Uterus (tissue), 4 donors: ENCODE results near the gene BPIFB4. TPM values are rescaled to one million over a fixed set of nuclear protein-coding genes. Genes with fewer than 3 reads are reported as not detected.

Experiments
- DNase-seq, 2 donors: peaks; one replicate each; pipeline ENCODE4 v3.0.0-alpha.2; 2019 to 2020
- H3K27ac ChIP-seq, 2 donors: fragments of 200-600 bp; sonication (generic); 1 replicate in 1 of 2; 2 replicates in 1 of 2; pipeline ENCODE4 v1.5.1; 2016 to 2018
- H3K27me3 ChIP-seq, 2 donors: fragments of 200-600 bp; sonication (generic); one replicate each; pipeline ENCODE4 v1.5.1; 2018 to 2019; ENCODE audit warnings: control low read depth in 1 of 2
- H3K36me3 ChIP-seq, 2 donors: fragments of 200-600 bp; sonication (generic); one replicate each; pipeline ENCODE4 v1.5.1; 2019; ENCODE audit warnings: control low read depth in 1 of 2
- H3K4me1 ChIP-seq, 2 donors: fragments of 200-600 bp; sonication (generic); one replicate each; pipeline ENCODE4 v1.5.1; 2018 to 2019; ENCODE audit warnings: control low read depth in 1 of 2
- H3K4me3 ChIP-seq, 2 donors: fragments of 200-600 bp; sonication (generic); 1 replicate in 1 of 2; 2 replicates in 1 of 2; pipeline ENCODE4 v1.5.1; 2018 to 2019; ENCODE audit warnings: mild to moderate bottlenecking in 1 of 2
- H3K9me3 ChIP-seq, 2 donors: fragments of 200-600 bp; sonication (generic); one replicate each; pipeline ENCODE4 v1.5.1; 2019; ENCODE audit warnings: control low read depth in 1 of 2
- POLR2A ChIP-seq, 2 donors: fragments of 450-650 bp; IDR thresholded peaks; one replicate each; pipeline ENCODE4 v1.6.1; 2016; ENCODE audit warnings: antibody characterized with exemption in 2 of 2, mild to moderate bottlenecking in 1 of 2, moderate library complexity in 1 of 2
- intact Hi-C: fragments of 100-400 bp; cut with DNase I; formaldehyde crosslinking; loops from one replicate; pipeline ENCODE4 v1.15.1; 2023; ENCODE audit warnings: low total_unique reads
- total RNA-seq, 4 donors: library from RNA; depleted of rRNA in 3 of 4; stranded (reverse); fragments of >200 nt in 3 of 4; gene quantifications; one replicate each; pipeline versions ENCODE4 v1.1.0 to v1.2.4, GENCODE V29; 2014 to 2023
- TF ChIP-seq, protein P1 (sequence below), 4 experiments: fragments of 200-600 bp in 2 of 4; fragments of 450-650 bp in 2 of 4; sonication (generic) in 2 of 4; IDR thresholded peaks; one replicate each; pipeline ENCODE4 v1.5.1; 2016 to 2019; ENCODE audit warnings: antibody characterized with exemption in 4 of 4, mild to moderate bottlenecking in 2 of 4, moderate library complexity in 1 of 4
- donor health status: DM: yes; HTN: yes; CAD: no.

The BPIFB4 gene
- total RNA-seq, 4 donors from 2014 or later: not detected

DNA sequence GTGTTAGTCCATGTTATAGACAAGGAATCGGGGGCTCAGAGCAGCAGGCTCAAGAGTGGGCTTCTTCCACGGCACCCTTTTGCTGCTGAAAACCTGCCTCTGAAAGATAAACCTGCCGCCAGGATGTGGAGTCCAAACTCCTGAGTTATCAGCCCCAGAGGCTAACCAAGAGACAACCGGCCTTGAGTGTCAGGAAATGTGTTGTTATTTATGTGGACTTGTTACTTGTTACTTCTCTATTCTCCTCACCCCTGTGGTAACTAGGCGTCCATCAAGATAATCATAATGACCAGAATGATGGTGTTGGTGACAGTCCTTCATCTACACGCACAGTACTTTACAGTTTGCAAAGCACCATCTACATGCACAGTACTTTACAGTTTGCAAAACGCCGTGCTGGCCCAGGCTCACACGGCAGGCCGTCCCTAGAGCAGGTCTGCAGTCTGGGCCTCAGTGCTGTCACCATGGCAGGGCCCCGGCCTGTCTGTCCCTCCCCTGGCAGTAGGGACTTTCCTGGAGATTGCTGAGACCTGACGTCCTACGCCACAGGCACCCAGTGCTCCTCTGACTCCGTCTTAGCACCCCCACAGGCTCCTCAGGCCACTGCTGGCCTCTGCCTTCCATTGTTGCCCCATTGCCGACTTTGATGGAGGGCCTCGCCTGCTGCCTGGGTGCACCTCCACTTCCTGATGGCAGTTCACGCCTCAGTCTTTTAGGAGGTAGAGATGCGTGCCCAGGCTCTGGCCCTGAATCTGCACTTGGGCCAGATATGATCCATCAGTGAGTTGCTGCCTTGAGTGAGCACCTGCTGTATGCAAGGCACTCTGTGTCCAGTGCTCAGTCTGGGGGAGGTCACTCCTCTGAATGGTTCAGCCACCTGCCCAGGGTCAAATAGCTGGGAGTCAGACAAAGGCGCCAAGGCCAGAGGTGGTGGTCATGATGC lies 9.1 kb upstream of the BPIFB4 start:
- TF ChIP-seq, protein P1, sequence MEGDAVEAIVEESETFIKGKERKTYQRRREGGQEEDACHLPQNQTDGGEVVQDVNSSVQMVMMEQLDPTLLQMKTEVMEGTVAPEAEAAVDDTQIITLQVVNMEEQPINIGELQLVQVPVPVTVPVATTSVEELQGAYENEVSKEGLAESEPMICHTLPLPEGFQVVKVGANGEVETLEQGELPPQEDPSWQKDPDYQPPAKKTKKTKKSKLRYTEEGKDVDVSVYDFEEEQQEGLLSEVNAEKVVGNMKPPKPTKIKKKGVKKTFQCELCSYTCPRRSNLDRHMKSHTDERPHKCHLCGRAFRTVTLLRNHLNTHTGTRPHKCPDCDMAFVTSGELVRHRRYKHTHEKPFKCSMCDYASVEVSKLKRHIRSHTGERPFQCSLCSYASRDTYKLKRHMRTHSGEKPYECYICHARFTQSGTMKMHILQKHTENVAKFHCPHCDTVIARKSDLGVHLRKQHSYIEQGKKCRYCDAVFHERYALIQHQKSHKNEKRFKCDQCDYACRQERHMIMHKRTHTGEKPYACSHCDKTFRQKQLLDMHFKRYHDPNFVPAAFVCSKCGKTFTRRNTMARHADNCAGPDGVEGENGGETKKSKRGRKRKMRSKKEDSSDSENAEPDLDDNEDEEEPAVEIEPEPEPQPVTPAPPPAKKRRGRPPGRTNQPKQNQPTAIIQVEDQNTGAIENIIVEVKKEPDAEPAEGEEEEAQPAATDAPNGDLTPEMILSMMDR (IDR thresholded peaks at IDR 0.05): no peak
- Histone ChIP-seq H3K36me3 (no peaks in the 10 kb centered on the region), H3K4me1 (no peaks in the 10 kb centered on the region), H3K9me3 (no peaks in the 10 kb centered on the region), H3K27ac (no peak overlapping the region), H3K4me3 (no peak overlapping the region), H3K27me3 (no peaks in the 10 kb centered on the region)
- intact Hi-C loops: no loop called here
- no peak for DNase-seq

DNA sequence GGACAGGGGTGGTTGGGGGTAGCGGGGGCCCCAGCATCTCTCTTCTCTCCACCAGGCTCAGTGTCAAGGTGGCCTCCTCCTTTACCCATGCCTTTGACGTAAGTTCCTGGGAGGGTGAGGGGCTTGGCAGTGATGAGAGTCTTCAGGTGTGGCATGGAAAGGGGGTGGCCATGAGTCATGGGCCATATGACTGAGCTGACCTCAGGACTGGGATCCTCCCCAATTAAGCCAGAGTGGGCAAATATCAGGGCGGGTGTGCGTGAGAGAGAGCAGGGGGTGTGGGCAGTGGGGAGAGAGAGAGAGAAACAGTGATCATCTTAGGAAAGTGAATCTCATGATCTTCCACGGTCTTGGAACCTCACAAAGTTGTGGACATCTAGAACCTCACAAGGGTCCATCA lies 8.2 kb upstream of the BPIFB4 start:
- H3K4me1 ChIP-seq: no peaks in the 10 kb centered on the region
- H3K27me3 ChIP-seq: no peaks in the 10 kb centered on the region
- H3K4me3 ChIP-seq: no peak overlapping the region
- no peaks in the 10 kb centered on the region for H3K36me3 ChIP-seq
- intact Hi-C loops: no loop called here
- H3K27ac ChIP-seq: no peak overlapping the region
- DNase-seq: no peak
- H3K9me3 ChIP-seq: no peaks in the 10 kb centered on the region
- TF ChIP-seq, protein P1 (IDR thresholded peaks at IDR 0.05): no peak
- no peak for TF ChIP-seq POLR2A (IDR thresholded peaks at IDR 0.05)

DNA sequence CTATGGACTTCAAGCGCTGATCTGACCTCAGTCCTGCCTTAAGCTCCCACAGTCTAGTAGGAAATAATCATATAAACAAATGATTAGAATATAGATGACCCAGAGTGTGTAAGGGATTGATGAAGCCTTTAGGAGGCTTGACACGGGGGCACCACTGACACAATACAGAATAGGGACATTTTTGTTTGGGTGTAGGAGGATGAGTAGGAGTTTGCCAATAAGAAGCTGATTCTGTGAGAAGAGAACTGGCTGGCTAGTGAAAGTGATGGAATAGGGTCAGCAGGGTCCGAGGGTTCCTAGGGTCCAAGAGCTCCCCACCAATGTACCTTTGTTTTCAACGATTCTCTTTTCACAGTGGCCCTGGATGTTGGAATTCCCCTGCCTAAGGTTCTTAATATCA lies 7.1 kb upstream of the BPIFB4 start:
- H3K36me3 ChIP-seq: no peaks in the 10 kb centered on the region
- DNase-seq: no peak
- no peaks in the 10 kb centered on the region for H3K27me3 ChIP-seq
- intact Hi-C loops: no loop called here
- H3K4me3 ChIP-seq: no peak overlapping the region
- no peaks in the 10 kb centered on the region for H3K9me3 ChIP-seq
- no peak overlapping the region for H3K27ac ChIP-seq
- no peak for TF ChIP-seq POLR2A (IDR thresholded peaks at IDR 0.05)
- TF ChIP-seq, protein P1 (IDR thresholded peaks at IDR 0.05): no peak
- no peaks in the 10 kb centered on the region for H3K4me1 ChIP-seq

DNA sequence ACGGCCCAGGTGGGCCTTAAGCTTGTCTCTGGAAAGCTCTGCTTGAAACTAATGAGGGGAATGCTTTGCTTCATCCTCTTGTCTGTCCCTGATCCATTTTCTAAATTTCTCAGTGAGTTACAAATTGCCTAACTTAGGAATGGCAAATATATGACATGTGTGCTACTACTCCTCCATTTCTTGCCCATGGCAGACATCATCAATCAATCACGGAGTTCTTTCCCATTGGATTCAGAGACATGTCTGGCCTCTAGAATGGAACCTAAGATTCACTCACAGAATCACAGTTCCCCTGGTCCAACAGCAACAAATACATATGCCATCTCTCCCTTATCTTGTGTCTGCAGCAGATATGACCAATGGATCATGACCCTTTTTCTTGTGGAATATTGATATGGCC lies 6.6 kb upstream of the BPIFB4 start:
- DNase-seq: no peak
- TF ChIP-seq, protein P1 (IDR thresholded peaks at IDR 0.05): no peak
- TF ChIP-seq POLR2A (IDR thresholded peaks at IDR 0.05): no peak
- no peak overlapping the region for H3K27ac ChIP-seq
- no peaks in the 10 kb centered on the region for H3K36me3 ChIP-seq
- no peak overlapping the region for H3K4me3 ChIP-seq
- H3K9me3 ChIP-seq: no peaks in the 10 kb centered on the region
- H3K4me1 ChIP-seq: no peaks in the 10 kb centered on the region
- no peaks in the 10 kb centered on the region for H3K27me3 ChIP-seq
- intact Hi-C loops: no loop called here

DNA sequence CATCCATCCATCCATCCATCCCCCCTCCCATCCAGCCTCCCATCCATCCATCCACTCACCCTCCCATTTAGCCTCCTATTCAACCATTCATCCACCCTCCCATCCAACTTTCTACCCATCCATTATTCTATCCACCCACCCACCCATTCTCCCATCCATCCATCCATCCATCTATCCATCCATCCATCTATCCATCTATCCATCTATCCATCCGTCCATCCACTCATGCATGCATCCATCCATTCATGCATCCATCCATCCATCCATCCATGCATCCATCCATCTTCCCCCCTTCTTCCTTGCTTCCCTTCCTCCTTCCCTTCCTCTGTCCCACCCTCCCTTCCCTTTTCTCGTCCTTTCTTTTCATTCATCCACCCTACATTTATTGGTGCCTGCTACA lies 4.8 kb upstream of the BPIFB4 start:
- no peak overlapping the region for H3K27ac ChIP-seq
- H3K4me1 ChIP-seq: no peaks in the 10 kb centered on the region
- no peaks in the 10 kb centered on the region for H3K36me3 ChIP-seq
- no peaks in the 10 kb centered on the region for H3K9me3 ChIP-seq
- H3K27me3 ChIP-seq: no peaks in the 10 kb centered on the region
- intact Hi-C loops: no loop called here
- no peak for DNase-seq
- TF ChIP-seq, protein P1 (IDR thresholded peaks at IDR 0.05): no peak
- no peak for TF ChIP-seq POLR2A (IDR thresholded peaks at IDR 0.05)
- H3K4me3 ChIP-seq: no peak overlapping the region
